ENCODE results near the gene GPSM1. TPM values are rescaled to one million over a fixed set of nuclear protein-coding genes. Genes with fewer than 3 reads are reported as not detected.
"Not testable (repeated sequence)": the region's sequence is repeated elsewhere in the genome, so short reads cannot be mapped to it uniquely, and the experiment has no call there.

The GPSM1 gene
- total RNA-seq, 4 donors from 2014 or later = 28.8 to 95.1 (median 38.1) TPM

- WGBS, 2 donors = 86 to 90% methylated on average over 12 to 13 of the region's 13 CpGs
- Histone ChIP-seq H3K36me3 (no peaks in the 10 kb centered on the region), H3K27me3 (no peaks in the 10 kb centered on the region), H3K4me3 (no peak overlapping the region), H3K27ac (no peak overlapping the region), H3K9me3 (peaks cover 0 to 16% (median 0%) of the 10 kb centered on the region in 4 donors), H3K4me1 (no peaks in the 10 kb centered on the region)
- no peak for DNase-seq (ENCODE audit: low spot score in 2 of 2)
- no peak for TF ChIP-seq POLR2A (IDR thresholded peaks at IDR 0.05)
- no peak for TF ChIP-seq CTCF (IDR thresholded peaks at IDR 0.05)
- no peak for TF ChIP-seq EP300 (IDR thresholded peaks at IDR 0.05)
These were observed 10.3 kb upstream of the GPSM1 start for GRCh38 chr9:136316896-136317676.

- Histone ChIP-seq H3K27ac (no peak overlapping the region), H3K4me1 (no peaks in the 10 kb centered on the region), H3K9me3 (peaks cover 0 to 16% (median 0%) of the 10 kb centered on the region in 4 donors), H3K4me3 (no peak overlapping the region), H3K36me3 (no peaks in the 10 kb centered on the region), H3K27me3 (no peaks in the 10 kb centered on the region)
- WGBS, 2 donors = 80 to 83% methylated on average over 16 of the region's 16 CpGs
- DNase-seq (ENCODE audit: low spot score in 2 of 2) = no peak
- TF ChIP-seq EP300 (IDR thresholded peaks at IDR 0.05) (no peak), POLR2A (IDR thresholded peaks at IDR 0.05) (no peak), CTCF (IDR thresholded peaks at IDR 0.05) (no peak)
These were observed 9.6 kb upstream of the GPSM1 start for GRCh38 chr9:136317695-136318094.

- TF ChIP-seq CTCF (IDR thresholded peaks at IDR 0.05) (no peak), EP300 (IDR thresholded peaks at IDR 0.05) (no peak)
- no peak for DNase-seq (ENCODE audit: low spot score in 2 of 2)
- H3K9me3 ChIP-seq = peaks cover 0 to 16% (median 0%) of the 10 kb centered on the region in 4 donors
These were observed 9.1 kb upstream of the GPSM1 start for GRCh38 chr9:136318111-136318775.

DNA sequence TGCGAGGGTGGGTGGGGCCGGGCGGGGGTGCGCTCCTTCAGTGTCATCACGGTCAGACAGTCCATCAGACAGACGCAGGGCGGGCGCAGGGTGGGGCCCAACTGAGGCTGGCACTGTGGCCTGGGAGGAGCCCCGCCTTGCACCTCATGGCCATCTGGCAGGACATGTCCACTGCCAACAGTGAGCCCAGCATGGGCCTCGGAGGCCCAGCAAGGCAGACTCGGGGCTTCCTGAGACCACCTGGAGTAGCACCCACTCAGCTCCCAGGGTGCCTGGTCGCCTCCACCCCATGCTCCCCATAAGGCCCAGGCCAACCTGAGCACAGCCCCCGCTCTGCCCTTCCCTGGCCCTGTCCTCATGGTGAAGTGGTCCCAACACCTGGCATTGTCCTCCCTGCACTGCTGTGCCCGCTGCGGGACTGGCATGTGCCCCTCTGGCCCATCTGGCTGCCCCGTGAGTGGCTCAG lies 8.5 kb upstream of the GPSM1 start:
- Histone ChIP-seq H3K27ac (no peak overlapping the region), H3K27me3 (no peaks in the 10 kb centered on the region), H3K4me3 (no peak overlapping the region), H3K36me3 (no peaks in the 10 kb centered on the region), H3K9me3 (peaks cover 0 to 16% (median 0%) of the 10 kb centered on the region in 4 donors), H3K4me1 (peaks cover 0 to 10% (median 0%) of the 10 kb centered on the region in 4 donors)
- DNase-seq (ENCODE audit: low spot score in 2 of 2) = no peak
- 86 to 87% methylated on average over 7 to 16 of the region's 16 CpGs for WGBS, 2 donors
- TF ChIP-seq EP300 (IDR thresholded peaks at IDR 0.05) = no peak
- TF ChIP-seq POLR2A (IDR thresholded peaks at IDR 0.05) = no peak
- TF ChIP-seq CTCF (IDR thresholded peaks at IDR 0.05) = no peak

More at GRCh38 chr9:136318111-136318775, 9.1 kb upstream of the GPSM1 start:
- H3K4me3 ChIP-seq = no peak overlapping the region
- peaks cover 0 to 4% (median 0%) of the 10 kb centered on the region in 4 donors for H3K4me1 ChIP-seq
- no peak overlapping the region for H3K27ac ChIP-seq
- WGBS, 2 donors = 67 to 68% methylated on average over 15 to 17 of the region's 21 CpGs
- no peaks in the 10 kb centered on the region for H3K36me3 ChIP-seq
- no peaks in the 10 kb centered on the region for H3K27me3 ChIP-seq

- Histone ChIP-seq H3K9me3 (peaks cover 0 to 16% (median 0%) of the 10 kb centered on the region in 4 donors), H3K4me1 (peaks cover 0 to 14% (median 3%) of the 10 kb centered on the region in 4 donors)
- not testable (repeated sequence) for H3K4me3 ChIP-seq; H3K27me3 ChIP-seq; DNase-seq (ENCODE audit: low spot score in 2 of 2); H3K27ac ChIP-seq; H3K36me3 ChIP-seq
- whole genome bisulfite sequencing, 2 donors = 93 to 95% methylated on average over 14 of the region's 14 CpGs
These were observed 8.1 kb upstream of the GPSM1 start for GRCh38 chr9:136319244-136319643.

DNA sequence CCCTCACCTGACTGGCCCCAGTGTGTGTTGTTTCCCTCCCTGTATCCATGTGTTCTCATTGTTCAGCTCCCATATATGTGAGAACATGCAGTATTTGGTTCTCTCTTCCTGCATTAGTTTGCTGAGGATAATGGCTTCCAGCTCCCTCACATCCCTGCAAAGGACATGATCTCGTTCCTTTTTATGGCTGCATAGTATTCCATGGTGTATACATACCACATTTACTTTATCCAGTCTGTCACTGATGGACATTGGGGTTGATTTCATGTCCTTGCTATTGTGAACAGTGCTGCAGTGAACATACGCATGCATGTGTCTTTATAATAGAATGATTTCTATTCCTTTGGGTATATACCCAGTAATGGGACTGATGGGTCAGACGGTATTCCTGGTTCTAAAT lies 7.4 kb upstream of the GPSM1 start:
- not testable (repeated sequence) for H3K9me3 ChIP-seq; H3K4me3 ChIP-seq; DNase-seq (ENCODE audit: low spot score in 2 of 2); H3K27ac ChIP-seq; H3K27me3 ChIP-seq; H3K36me3 ChIP-seq
- H3K4me1 ChIP-seq = peaks cover 0 to 21% (median 8%) of the 10 kb centered on the region in 4 donors
- WGBS, 2 donors = 93 to 98% methylated on average over 3 of the region's 3 CpGs

- H3K4me3 ChIP-seq; H3K9me3 ChIP-seq; DNase-seq (ENCODE audit: low spot score in 2 of 2); H3K27me3 ChIP-seq; H3K27ac ChIP-seq; H3K36me3 ChIP-seq: not testable (repeated sequence)
- peaks cover 0 to 31% (median 15%) of the 10 kb centered on the region in 4 donors for H3K4me1 ChIP-seq
These were observed 6.4 kb upstream of the GPSM1 start for GRCh38 chr9:136320972-136321371.

Data from tibial nerve (tissue), 4 donors.